HG03442 (cell line): ENCODE measurements around the gene SLC27A5.
"Not testable (repeated sequence)": the region's sequence is repeated elsewhere in the genome, so short reads cannot be mapped to it uniquely, and the experiment has no call there.

Experiments used
- ATAC-seq: cut with Tn5 transposase; IDR thresholded peaks from one replicate; pipeline ENCODE4 v1.9.1; 2021; ENCODE audit warnings: mild to moderate bottlenecking, moderate library complexity; ENCODE audit not compliant: unreplicated experiment

Gene SLC27A5

DNA sequence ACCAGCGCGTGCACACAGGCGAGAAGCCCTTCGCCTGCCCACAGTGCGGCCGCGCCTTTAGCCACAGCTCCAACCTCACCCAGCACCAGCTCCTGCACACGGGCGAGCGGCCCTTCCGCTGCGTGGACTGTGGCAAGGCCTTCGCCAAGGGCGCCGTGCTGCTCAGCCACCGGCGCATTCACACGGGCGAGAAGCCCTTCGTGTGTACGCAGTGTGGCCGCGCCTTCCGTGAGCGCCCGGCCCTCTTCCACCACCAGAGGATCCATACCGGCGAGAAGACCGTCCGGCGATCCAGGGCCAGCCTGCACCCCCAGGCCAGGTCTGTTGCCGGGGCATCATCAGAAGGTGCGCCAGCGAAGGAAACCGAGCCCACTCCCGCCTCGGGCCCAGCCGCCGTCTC, 40.1 kb downstream of the SLC27A5 start:
- no peak for ATAC-seq

DNA sequence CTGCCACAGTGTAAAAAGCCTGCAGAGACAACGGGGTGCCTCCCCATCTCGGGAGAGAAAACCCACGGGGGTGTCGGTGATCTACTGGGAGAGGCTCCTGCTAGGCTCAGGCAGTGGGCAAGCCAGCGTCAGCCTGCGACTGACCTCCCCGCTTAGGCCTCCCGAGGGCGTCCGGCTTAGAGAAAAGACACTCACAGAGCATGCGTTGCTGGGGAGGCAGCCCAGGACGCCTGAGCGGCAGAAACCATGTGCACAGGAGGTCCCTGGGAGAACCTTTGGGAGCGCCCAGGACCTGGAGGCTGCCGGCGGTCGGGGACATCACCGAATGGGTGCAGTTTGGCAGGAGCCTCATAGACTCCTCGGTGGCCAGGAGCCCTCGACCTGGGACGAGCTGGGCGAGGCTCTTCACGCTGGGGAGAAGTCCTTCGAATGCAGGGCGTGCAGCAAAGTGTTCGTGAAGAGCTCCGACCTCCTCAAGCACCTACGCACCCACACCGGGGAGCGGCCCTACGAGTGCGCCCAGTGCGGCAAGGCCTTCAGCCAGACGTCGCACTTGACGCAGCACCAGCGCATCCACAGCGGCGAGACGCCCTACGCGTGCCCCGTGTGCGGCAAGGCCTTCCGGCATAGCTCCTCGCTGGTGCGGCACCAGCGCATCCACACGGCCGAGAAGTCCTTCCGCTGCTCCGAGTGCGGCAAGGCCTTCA, 40.8 kb downstream of the SLC27A5 start:
- not testable (repeated sequence) for ATAC-seq

GRCh38 chr19:58469241-58470013, 42.4 kb downstream of the SLC27A5 start:
- ATAC-seq = no peak

GRCh38 chr19:58468216-58468839, 43.5 kb downstream of the SLC27A5 start:
- no peak for ATAC-seq

DNA sequence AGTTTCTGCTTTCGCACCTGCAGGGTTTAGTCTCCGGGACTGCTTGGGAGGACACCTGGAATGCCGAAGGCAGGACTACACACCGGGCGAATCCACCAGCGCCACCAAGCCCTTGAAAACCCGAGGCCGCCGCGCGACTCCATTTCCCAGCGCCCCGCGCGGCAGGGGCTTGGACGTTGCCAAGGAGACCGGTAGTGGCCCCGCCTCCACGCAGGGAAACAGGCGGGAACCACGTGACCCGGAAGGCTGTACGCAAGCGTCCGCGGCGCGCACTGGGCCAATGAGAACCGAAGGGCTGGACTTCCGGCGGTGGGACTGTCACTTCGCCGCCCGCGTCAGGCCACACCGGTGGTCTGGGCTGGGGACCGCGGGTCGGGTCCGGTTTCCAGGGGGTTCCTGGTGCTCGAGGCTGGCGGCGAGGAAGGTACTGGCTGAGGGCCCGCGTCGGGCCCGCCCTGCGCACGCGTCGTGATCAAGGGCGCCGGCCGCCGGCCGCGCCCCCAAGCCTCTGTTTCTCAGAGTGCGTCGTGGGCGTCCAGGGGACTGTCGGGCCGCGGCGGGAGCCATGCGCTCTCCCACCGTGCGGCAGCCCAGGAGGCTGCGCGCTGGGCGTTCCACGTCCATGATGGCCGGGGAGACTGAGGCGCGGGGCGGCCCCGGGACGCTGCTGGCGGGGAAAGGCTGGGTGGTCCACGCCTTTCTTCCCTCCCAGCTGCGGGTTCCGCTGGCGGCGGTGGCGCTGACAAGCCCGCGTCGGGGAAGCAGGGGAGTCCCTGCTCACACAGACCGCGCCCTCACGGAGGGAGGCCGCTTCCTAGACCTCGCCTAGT, 44.8 kb downstream of the SLC27A5 start, which contains the start of gene ZNF324:
TSS of gene ZNF324 (plus strand) at position 321 of the 830 bp plus-strand sequence. CDS start 2,106 bp downstream, outside the sequence.
- peak; percentile 85 for ATAC-seq

DNA sequence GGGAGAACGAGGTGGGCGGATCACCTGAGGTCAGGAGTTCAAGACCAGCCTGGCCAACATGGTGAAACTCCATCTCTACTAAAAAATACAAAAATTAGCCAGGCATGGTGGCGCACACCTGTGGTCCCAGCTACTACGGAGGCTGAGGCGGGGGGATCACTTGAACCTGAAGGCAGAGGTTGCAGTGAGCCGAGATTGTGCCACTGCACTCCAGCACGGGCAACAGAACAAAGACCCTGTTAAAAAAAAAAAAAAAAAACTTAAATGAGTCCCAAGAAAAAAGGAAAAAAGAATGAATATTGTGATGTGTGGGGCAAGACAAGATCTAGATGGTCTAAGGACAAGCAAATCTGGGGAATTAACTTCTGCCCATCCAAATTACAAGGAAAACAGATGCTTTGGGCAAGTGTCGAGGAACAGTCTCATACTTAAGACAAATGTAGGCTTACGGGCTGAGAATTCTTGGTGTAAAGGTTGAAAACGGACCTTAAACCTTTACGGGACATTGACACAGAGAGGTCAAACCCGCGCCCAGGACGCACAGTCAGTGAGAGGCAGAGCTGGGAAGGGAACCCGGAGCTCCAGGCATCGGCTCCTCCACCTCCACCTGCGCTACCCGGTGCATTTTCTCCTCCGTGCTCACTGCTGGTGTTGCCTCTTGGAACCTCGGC, 45.6 kb downstream of the SLC27A5 start:
- peak; percentile 17 for ATAC-seq

DNA sequence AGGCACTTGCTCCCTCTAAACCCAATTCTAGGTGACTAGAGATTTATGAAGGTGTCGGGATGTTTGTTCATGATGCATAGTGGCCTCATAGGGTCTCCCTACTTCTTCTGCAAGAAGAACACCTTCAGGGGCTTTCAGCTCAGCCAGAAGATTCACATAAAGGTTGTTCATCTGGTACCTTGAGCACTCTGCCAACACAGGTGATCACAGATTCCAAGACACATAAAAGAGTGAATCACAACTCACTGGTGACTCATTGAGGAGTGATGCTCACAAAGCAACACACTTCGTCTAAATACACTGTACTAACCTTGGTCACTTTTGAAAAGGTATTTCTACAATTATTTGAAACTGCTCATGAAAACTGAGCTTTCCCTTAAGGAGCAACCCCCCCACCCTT, 51.8 kb downstream of the SLC27A5 start:
- no peak for ATAC-seq

GRCh38 chr19:58456111-58456510, 55.7 kb downstream of the SLC27A5 start:
- ATAC-seq = no peak

- ATAC-seq = no peak
These were observed 56.5 kb downstream of the SLC27A5 start for GRCh38 chr19:58455306-58455705.

- no peak for ATAC-seq
These were observed 58.0 kb downstream of the SLC27A5 start for GRCh38 chr19:58453743-58454142.

GRCh38 chr19:58451358-58452101, 60.3 kb downstream of the SLC27A5 start, which contains the start of gene ZNF324B:
Gene ZNF324B, plus strand, starts transcription at chr19:58451622. Its CDS starts 2,080 bp downstream, at chr19:58453702.
- ATAC-seq = peak; percentile 87

DNA sequence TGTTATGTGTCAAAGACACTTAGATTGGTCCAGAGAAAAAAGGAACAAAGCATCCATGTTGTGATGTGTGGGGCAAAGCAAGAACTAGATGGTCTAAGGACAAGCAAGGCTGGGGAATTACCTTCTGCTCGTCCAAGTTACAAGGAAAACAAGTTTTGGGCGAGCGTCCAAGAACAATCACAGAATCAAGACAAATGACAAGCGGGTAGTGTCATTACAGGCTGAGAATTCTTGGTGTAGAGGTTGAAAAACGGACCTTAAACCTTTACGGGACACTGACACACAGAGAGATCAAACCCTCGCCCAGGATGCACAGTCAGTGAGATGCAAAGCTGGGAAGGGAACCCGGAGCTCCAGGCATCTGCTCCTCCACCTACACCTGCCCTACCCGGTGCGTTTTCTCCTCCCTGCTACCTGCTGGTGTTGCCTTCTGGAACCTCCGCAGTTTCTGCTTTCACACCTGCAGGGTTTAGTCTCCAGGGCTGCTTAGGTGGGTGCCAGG, 60.9 kb downstream of the SLC27A5 start:
- ATAC-seq = peak; percentile 11

DNA sequence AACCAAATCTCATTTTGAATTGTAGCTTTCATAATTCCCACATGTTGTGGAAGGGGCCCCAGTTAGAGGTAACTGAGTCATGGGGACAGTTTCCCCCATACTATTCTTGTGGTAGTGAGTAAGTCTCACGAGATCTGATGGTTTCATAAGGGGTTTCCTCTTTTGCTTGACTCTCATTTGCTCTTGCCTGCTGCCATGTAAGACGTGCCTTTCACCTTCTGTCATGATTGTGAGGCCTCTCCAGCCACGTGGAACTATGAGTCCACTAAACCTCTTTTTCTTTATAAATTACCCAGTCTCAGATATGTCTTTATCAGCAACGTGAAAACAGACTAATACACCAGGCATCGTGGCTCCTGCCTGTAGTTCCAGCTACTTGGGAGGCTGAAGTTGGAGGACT, 61.8 kb downstream of the SLC27A5 start:
- not testable (repeated sequence) for ATAC-seq

DNA sequence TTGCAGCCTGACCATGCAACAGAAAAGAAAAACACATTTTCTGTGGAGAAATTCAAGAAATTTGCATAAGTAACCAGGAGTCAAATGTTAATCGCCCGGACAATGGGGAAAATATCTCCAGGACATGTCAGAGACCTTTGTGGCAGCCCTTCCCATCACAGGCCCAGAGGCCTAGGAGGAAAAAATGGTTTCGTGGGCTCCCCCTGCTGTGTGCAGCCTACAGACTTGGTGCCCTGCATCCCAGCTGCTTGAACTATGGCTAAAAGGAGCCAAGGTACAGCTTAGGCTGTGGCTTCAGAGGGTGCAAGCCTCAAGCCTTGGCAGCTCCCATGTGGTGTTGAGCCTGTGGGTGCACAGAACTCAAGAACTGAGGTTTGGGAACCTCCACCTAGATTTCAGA, 62.9 kb downstream of the SLC27A5 start:
- not testable (repeated sequence) for ATAC-seq
